ENCODE data around the gene NSRP1. TPM values are rescaled to one million over a fixed set of nuclear protein-coding genes. Genes with fewer than 3 reads are reported as not detected.

NSRP1 gene
- total RNA-seq, 2 donors from 2014 or later: 19.2 to 22.7 TPM

DNA sequence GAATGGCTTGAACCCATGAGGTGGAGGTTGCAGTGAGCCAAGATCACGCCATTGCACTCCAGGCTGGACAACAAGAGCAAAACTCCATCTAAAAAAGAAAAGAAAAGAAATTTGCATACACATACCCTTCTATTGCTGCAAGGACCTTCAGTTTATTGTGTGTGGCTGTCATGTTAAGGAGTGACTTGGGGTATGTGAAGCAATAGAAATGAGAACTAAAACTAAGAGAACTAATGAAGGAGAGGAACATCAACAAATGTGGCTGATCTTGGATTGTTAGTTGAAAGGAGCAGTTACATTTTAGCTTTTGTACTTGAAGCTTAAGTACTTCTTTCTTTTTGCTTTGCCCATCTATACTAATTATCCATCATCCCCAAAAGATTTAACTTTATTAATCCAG is 12.7 kb upstream of the NSRP1 start:
- Histone ChIP-seq H3K27ac (no peak overlapping the region), H3K27me3 (no peaks in the 10 kb centered on the region), H3K36me3 (replicated peaks in 1 of 2; ENCODE audit: insufficient read depth in 1 of 2, low read depth in 2 of 2) (no peaks in the 10 kb centered on the region), H3K9me3 (no peaks in the 10 kb centered on the region), H3K4me3 (no peak overlapping the region), H3K4me1 (no peaks in the 10 kb centered on the region)
- ATAC-seq (no peak), DNase-seq (no peak)
- 62 to 65% methylated on average over 1 of the region's 1 CpG for WGBS, 2 donors
- TF ChIP-seq, protein P1, sequence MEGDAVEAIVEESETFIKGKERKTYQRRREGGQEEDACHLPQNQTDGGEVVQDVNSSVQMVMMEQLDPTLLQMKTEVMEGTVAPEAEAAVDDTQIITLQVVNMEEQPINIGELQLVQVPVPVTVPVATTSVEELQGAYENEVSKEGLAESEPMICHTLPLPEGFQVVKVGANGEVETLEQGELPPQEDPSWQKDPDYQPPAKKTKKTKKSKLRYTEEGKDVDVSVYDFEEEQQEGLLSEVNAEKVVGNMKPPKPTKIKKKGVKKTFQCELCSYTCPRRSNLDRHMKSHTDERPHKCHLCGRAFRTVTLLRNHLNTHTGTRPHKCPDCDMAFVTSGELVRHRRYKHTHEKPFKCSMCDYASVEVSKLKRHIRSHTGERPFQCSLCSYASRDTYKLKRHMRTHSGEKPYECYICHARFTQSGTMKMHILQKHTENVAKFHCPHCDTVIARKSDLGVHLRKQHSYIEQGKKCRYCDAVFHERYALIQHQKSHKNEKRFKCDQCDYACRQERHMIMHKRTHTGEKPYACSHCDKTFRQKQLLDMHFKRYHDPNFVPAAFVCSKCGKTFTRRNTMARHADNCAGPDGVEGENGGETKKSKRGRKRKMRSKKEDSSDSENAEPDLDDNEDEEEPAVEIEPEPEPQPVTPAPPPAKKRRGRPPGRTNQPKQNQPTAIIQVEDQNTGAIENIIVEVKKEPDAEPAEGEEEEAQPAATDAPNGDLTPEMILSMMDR (IDR thresholded peaks at IDR 0.05): no peak
- TF ChIP-seq POLR2A (IDR thresholded peaks at IDR 0.05): no peak
- intact Hi-C loops (cut with DNase I): loop anchor here (10.0 kb wide), 1 partner anchor 231 kb away; the partner anchor contains the start of gene TMIGD1

DNA sequence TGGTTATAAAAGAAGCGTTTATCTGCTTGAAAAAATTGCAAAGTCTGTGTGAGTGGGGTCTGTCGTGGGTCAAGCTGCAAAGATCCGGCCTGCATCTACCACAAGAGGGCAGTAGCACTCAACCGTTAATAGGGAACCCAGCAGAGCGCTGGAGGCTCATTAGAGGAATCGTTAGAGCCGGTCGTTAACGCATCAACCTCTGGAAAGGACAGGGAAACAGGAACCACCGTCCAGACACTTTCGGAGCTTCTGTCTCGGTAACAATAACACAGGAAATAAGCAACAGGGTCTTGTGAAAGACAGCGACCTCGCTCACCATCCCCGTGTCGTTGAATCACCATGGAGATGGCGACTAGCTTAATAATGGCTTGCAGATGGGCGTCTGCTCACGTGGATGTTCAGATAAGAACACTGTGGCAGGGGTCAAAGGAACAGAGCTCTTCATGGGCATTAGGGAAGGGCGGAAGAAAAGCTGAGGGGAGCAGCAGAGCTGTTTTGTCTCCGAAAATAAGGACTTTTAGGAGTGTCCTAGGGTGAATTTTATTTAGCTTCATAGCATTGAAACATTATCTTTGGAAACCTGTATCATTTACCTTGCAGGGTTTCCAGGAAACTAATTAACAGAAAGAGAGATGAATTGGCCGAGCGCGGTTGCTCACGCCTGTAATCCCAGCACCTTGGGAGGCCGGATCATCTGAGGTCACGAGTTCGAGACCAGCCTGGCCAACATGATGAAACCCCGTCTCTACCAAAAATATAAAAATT is 11.9 kb upstream of the NSRP1 start:
- Histone ChIP-seq H3K4me1 (no peaks in the 10 kb centered on the region), H3K4me3 (no peak overlapping the region), H3K27me3 (no peaks in the 10 kb centered on the region), H3K9me3 (no peaks in the 10 kb centered on the region), H3K36me3 (replicated peaks in 1 of 2; ENCODE audit: insufficient read depth in 1 of 2, low read depth in 2 of 2) (no peaks in the 10 kb centered on the region), H3K27ac (peak overlapping the region in 1 of 4 donors; percentile 58)
- peak; percentile 73 to 88 (median 80) for DNase-seq
- TF ChIP-seq, protein P1 (IDR thresholded peaks at IDR 0.05): peak; percentile 70 to 89 (median 79)
- peak in 1 of 3 donors; percentile 11 for TF ChIP-seq POLR2A (IDR thresholded peaks at IDR 0.05)
- WGBS, 2 donors: 19 to 21% methylated on average over 29 of the region's 29 CpGs
- intact Hi-C loops (cut with DNase I): loop anchor here (10.0 kb wide), 1 partner anchor 230 kb away; the partner anchor contains the start of gene TMIGD1
- ATAC-seq: peak; percentile 91

DNA sequence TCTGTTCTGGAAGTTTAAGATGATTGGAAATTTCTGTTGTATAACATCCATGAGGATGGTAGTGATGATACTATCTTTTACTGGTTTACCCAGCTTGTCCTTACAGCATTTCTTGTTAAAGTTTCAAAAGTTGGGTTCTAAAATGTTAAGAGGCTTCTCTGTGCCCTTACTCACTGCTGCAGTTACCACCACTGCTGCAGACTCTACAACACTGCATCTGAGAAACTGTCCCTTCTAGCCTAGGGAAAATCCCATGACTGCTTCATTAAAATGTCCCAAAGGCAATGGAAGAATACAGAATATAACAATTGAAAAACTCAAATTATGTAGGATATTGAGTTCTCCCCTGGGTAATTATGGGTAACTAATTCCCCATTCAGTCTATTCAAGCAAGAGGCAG is 3.8 kb upstream of the NSRP1 start:
- H3K27me3 ChIP-seq: no peaks in the 10 kb centered on the region
- TF ChIP-seq, protein P1 (IDR thresholded peaks at IDR 0.05): no peak
- TF ChIP-seq POLR2A (IDR thresholded peaks at IDR 0.05): no peak
- peaks cover 3% of the 10 kb centered on the region for H3K4me1 ChIP-seq
- no peak overlapping the region for H3K27ac ChIP-seq
- H3K9me3 ChIP-seq: no peaks in the 10 kb centered on the region
- no peak overlapping the region for H3K4me3 ChIP-seq
- no peak for DNase-seq
- no peak for ATAC-seq
- H3K36me3 ChIP-seq (replicated peaks in 1 of 2; ENCODE audit: insufficient read depth in 1 of 2, low read depth in 2 of 2): no peaks in the 10 kb centered on the region
- intact Hi-C loops (cut with DNase I): no loop called here

DNA sequence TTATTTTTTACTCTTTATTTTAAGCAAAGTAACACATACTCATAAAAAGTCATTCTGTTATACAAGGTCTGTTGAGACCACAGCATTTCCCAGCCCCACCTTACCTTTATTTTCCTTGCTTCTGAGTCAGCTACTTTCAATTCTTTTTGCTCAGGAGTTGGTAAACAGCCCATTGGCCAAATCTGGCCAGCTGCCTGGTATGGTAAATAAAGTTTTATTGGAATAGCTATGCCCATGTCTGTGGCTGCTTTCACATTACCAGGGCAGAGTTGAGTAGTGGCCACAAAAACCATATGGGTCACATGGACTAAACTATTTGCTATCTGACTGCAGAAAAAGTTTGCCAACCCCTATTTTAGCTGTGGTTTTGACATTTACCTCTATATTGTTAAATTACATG is 3.4 kb upstream of the NSRP1 start:
- H3K36me3 ChIP-seq (replicated peaks in 1 of 2; ENCODE audit: insufficient read depth in 1 of 2, low read depth in 2 of 2): no peaks in the 10 kb centered on the region
- peaks cover 7% of the 10 kb centered on the region for H3K4me1 ChIP-seq
- no peak overlapping the region for H3K27ac ChIP-seq
- ATAC-seq: no peak
- H3K27me3 ChIP-seq: no peaks in the 10 kb centered on the region
- intact Hi-C loops (cut with DNase I): no loop called here
- no peak overlapping the region for H3K4me3 ChIP-seq
- DNase-seq: no peak
- TF ChIP-seq POLR2A (IDR thresholded peaks at IDR 0.05): no peak
- TF ChIP-seq, protein P1 (IDR thresholded peaks at IDR 0.05): no peak
- no peaks in the 10 kb centered on the region for H3K9me3 ChIP-seq

DNA sequence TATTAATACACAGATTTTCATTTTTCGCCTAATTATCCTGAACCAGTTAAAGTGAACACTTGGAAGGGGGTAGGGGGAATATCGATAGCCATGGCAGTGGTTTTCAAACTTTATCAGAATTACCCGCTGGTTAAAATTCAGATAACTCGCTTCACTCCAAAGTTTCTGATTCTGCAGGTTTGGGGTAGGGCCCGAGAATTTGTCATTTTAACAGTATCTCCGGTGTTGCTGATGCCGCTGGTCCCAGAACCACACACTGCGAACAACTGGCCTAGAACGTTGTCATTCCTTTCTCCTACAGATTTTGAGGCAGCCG is 313 bp upstream of the NSRP1 start:
- Histone ChIP-seq H3K27ac (peak overlapping the region; percentile 68 to 94 (median 90)), H3K27me3 (no peaks in the 10 kb centered on the region), H3K36me3 (replicated peaks in 1 of 2; ENCODE audit: insufficient read depth in 1 of 2, low read depth in 2 of 2) (peaks cover 0 to 7% of the 10 kb centered on the region in 2 donors), H3K4me3 (peak overlapping the region; percentile 37 to 39), H3K9me3 (no peaks in the 10 kb centered on the region), H3K4me1 (peaks cover 21% of the 10 kb centered on the region)
- WGBS, 2 donors: 7 to 13% methylated on average over 10 of the region's 10 CpGs
- intact Hi-C loops (cut with DNase I): no loop called here
- TF ChIP-seq, protein P1 (IDR thresholded peaks at IDR 0.05): no peak
- no peak for TF ChIP-seq POLR2A (IDR thresholded peaks at IDR 0.05)
- ATAC-seq (peak; percentile 15), DNase-seq (no peak)
